Neural cell (in vitro differentiated cells): ENCODE results near the gene PSMC3.

Source experiments
- EZH2 ChIP-seq: fragments of 200-600, 300-800 bp; shearing (Covaris generic), sonication (generic); IDR thresholded peaks from 2 replicates; pipeline ENCODE4 v1.6.1; 2014; ENCODE audit warnings: antibody characterized with exemption, low read length, borderline replicate concordance, mild to moderate bottlenecking; ENCODE audit not compliant: insufficient read depth, poor library complexity, severe bottlenecking
- MXI1 ChIP-seq: fragments of 450-650 bp; conservative IDR thresholded peaks from 2 replicates; pipeline ENCODE4 v1.6.1; 2014; ENCODE audit warnings: antibody characterized with exemption, mild to moderate bottlenecking; ENCODE audit not compliant: poor library complexity, severe bottlenecking
- POLR2AphosphoS5 ChIP-seq: IDR thresholded peaks from 2 replicates; pipeline ENCODE4 v1.6.1; 2012
- REST ChIP-seq: IDR thresholded peaks from 2 replicates; pipeline ENCODE4 v1.6.1; 2012; ENCODE audit warnings: borderline replicate concordance
- TAF1 ChIP-seq: IDR thresholded peaks from 2 replicates; pipeline ENCODE4 v1.6.1; 2012; ENCODE audit warnings: low read depth

GRCh38 chr11:47379317-47379716, 46.9 kb downstream of the PSMC3 start:
- no peak for TF ChIP-seq REST
- no peak for TF ChIP-seq EZH2
- no peak for TF ChIP-seq MXI1
- no peak for TF ChIP-seq TAF1
- no peak for TF ChIP-seq POLR2AphosphoS5
